ENCODE data around the gene C3orf52.

C3orf52 gene

DNA sequence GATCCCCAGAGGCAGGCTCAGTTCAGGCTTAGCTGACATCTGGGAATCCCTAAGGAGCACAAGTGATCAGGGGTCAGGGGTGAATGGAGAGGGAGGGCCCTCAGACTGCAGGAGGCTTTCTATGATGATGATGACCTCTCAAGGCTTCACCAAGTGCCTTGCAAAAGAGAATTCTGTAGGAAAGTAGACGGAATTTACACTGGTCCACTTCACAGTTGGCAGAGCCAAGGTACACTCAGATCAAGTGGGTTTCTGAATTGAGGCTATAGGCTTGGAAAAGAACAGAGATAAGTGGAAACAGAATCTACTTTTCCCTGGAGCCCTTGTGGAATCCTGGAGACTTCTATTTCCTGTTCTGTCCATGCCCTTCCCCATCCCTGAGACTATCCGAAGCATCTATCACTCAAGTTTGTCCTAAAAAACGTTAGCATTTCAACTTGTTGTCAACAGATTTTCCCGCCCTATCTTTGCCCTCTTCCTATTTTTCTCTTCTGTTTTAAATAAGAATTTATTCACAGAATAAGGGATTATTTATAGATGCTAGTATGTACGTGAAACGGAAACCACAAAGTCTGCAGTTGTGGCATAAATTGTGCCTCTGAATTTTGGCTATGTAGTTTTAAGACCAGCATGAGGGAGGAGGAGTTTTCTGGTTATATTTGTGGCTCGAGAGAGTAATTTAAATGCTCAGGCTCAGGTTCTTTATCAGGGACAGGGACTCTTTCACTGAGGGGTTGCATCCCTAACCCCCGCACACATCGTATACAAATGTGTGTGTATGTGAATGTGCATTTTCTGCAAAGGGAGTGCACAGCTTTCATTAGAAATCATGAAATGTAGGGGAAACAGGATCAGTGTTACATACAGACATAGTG is 34.0 kb downstream of the C3orf52 start:
- DNase-seq: no peak

GRCh38 chr3:112121577-112122547 is 35.7 kb downstream of the C3orf52 start:
- DNase-seq: no peak

GRCh38 chr3:112122870-112123269 is 36.7 kb downstream of the C3orf52 start:
- DNase-seq: no peak

- DNase-seq: no peak
These were observed 37.4 kb downstream of the C3orf52 start for GRCh38 chr3:112123548-112123947.

- no peak for DNase-seq
These were observed 38.9 kb downstream of the C3orf52 start for GRCh38 chr3:112124907-112125607.

- DNase-seq: no peak
These were observed 40.3 kb downstream of the C3orf52 start for GRCh38 chr3:112126511-112126911.

DNA sequence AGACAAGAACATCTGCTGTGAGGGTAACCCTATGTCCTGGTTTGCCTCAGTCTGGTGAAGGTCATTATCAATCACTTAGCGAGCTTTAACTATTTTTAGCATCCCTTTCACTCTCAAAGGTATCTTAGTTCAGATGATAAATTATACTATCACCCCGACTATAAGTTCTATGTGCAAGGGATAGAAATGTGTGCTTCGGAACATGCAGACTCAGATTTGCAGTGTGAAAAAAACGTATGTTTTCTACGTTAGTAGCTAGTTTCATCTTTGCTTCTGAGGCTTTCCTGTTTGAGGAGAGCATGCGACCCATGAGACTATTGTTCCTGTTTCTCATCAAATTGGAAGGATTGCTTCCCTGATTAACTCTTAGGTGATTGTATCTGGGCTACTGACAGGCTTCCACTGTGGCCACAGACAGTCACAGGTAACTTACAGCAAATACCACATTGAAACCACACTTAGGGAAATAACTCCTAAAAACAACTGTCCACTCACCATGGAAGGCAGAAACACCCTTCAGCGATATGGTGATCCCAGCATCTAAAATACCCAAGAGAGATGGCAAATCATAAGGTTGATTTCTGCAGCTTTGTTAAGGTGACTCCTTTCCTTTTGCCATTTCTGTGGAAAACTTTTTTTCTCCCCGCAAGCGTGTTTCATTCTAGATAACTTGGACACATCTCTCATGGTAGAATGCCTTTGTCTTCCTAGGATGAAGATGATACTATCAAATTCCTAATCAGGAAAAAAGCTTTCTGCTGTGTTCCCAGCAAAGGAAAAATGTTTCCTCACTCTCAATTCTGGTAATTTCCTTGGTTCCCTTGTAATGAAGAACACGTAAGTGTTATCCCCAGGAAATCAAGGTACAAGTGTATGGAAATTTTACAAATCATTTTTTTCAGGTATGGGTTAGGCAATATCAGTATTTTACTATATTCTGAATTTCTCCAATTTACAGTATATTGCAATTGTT is 41.6 kb downstream of the C3orf52 start:
- DNase-seq: no peak

DNA sequence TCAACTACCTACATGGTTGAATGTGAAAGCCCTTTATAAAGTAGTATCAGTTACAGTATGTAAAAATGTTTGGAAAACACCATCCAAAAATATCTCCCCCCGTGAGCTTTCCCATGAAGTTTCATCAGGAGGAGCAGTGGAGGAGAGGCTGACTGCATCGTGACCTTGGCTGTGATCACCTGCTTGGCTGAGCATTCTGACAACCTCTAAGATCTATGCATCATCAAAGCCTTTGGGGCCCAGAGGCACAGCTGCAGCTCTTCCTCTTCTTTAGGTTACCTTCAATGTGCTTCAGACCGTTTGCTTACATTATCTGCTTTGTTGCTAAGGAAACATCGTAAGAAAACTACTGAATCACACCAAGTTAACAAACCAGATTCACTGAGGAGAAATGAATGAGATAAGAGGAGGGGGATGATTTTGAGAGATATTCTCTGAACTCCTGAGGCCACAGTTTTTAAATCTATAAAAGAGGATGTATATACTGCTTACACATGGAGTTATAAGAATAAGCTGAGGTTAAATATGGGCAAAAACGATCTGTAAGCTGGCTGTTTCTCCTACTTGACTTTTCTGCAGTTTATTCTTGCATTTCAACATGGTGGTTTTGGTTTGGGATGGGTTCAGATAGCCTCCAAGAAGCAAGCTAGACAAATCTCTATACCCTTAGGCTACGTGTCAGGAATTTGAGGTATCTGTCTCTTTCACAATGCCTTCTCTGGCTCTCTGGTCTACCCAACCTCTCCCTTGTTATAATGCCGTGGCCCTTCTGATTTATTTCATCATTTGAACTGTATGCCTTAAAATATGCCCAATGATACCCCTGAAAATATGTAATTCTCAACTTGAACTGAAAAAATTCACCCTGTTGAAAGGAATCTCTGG is 42.9 kb downstream of the C3orf52 start:
- peak; percentile 46 for DNase-seq

DNA sequence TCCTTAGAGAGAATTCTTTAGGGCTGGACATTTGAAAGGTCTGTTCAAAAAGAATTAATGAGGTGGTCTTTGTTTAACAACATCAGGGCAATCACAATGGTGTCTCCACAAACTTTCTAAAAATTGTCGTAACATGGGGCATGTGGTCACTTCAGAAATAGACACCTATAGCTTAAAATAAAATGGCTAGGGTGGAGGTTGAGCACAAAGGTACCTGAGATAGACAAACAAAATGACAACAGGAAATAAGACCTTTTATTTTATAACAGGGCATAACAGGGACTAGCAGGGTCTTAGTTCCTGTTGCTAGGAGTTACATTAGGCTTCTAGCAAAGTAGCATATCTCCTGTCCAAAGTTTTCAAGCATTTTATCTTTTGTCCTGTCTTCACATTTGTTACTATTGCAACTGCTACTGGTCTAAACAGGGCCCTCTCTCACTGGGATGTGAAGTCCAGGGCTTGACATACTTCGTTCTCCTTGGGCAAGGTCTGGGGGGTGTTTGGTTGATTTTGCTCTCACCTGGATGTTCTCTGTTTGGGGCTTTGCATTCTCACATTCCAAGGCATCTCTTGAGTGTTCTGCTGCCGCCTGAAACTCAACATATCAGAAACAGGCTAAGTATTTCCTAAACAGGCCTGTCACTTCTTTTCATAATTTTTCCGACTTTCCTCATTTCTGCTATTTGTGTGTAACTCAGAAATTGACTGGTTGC is 43.9 kb downstream of the C3orf52 start:
- DNase-seq: no peak

- DNase-seq: no peak
These were observed 44.4 kb downstream of the C3orf52 start for GRCh38 chr3:112130638-112130993.

GRCh38 chr3:112131111-112131510 is 44.9 kb downstream of the C3orf52 start:
- DNase-seq: no peak

GRCh38 chr3:112132088-112132487 is 45.9 kb downstream of the C3orf52 start:
- DNase-seq: no peak

DNA sequence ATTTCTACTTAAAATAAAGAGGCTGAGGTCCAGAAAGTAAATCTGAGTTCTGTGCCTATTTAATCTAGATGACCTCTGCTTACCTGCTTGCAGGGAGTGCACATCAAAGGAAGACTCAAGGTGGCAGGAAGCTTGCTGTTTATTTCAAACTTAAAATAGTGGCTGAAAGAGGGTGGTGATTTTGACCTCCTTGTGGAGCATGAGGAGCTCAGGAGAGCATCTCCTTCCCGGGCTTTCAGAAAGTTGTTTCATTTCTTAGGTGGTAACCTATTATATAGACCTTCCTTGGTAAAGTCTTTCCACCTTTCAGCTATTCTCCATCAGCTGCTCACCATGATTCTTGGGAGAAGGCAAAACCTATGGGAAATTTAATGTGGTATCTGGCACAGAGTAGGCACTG is 46.4 kb downstream of the C3orf52 start:
- no peak for DNase-seq

GRCh38 chr3:112132975-112133448 is 46.8 kb downstream of the C3orf52 start, which contains the start of gene GCSAM:
Gene GCSAM, minus strand, starts transcription at chr3:112133248. Its CDS starts 128 bp downstream, at chr3:112133120.
- DNase-seq: peak; percentile 51

- no peak for DNase-seq
These were observed 47.6 kb downstream of the C3orf52 start for GRCh38 chr3:112133626-112134334.

DNA sequence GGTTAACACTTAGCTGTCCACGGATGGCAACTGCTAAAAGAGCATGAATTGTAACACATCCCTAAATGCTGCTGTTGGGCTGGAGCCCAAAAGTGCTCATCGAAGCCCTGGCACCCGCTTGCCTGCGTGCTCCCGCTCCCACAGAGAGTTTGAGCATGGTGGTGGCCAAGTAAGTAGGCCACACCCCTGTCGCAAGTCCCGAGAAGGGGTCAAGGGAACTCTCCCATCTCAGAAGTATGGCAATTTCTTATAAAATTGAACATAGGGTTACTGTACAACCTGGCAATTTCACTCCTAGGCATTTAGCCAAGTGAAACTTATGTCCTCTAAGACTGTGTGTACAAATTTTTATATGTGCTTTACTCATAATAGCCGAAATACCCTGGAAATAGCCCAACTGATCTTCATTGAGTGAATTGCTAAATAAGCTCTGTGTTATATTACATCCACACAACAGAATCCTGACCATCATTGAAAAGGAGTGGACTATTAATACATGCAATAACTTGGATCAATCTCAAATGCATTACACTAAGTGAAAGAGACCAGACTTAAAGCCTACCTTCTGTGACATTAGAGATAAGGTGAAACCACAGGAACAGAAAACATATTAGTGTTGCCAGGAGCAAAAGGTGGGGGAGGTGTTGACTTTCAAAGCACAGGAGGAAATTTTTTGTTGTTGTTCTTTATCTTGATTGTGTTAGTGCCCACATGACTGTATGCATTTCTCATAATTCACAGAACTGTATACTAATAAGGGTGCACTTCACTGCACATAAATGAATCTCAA is 48.3 kb downstream of the C3orf52 start:
- no peak for DNase-seq

GRCh38 chr3:112136046-112136445 is 49.9 kb downstream of the C3orf52 start:
- DNase-seq: no peak

Measured in effector CD4-positive, alpha-beta T cell (primary cell).